GM18499 (cell line): ENCODE measurements around the gene SUPT5H.

Experiments used
- ATAC-seq: cut with Tn5 transposase; IDR thresholded peaks from one replicate; pipeline ENCODE4 v1.9.1; 2021; ENCODE audit warnings: moderate number of reproducible peaks; ENCODE audit not compliant: insufficient read depth, unreplicated experiment

SUPT5H gene

GRCh38 chr19:39408392-39409207, 36.8 kb upstream of the SUPT5H start:
- ATAC-seq, result no peak

- ATAC-seq, result no peak
These were observed 36.0 kb upstream of the SUPT5H start for GRCh38 chr19:39409208-39410016.

GRCh38 chr19:39410017-39410830, 35.2 kb upstream of the SUPT5H start:
- ATAC-seq, result no peak

GRCh38 chr19:39410831-39411080, 34.6 kb upstream of the SUPT5H start:
- ATAC-seq, result no peak

GRCh38 chr19:39411081-39411831, 34.1 kb upstream of the SUPT5H start:
- ATAC-seq, result no peak

- peak; percentile 28 for ATAC-seq
These were observed 33.6 kb upstream of the SUPT5H start for GRCh38 chr19:39411832-39412099.

- peak; percentile 38 for ATAC-seq
These were observed 33.1 kb upstream of the SUPT5H start, which contains the start of gene PLEKHG2 for GRCh38 chr19:39412100-39412866. TSS of gene PLEKHG2 (plus strand) at chr19:39412669. CDS start at chr19:39414087, 1,418 bp downstream.

GRCh38 chr19:39412867-39413271, 32.5 kb upstream of the SUPT5H start:
- ATAC-seq, result no peak

- ATAC-seq, result no peak
These were observed 32.0 kb upstream of the SUPT5H start for GRCh38 chr19:39413272-39413910.

- ATAC-seq, result no peak
These were observed 31.3 kb upstream of the SUPT5H start for GRCh38 chr19:39413911-39414608.

- no peak for ATAC-seq
These were observed 30.0 kb upstream of the SUPT5H start for GRCh38 chr19:39415111-39416046.

- ATAC-seq, result no peak
These were observed 28.9 kb upstream of the SUPT5H start for GRCh38 chr19:39416152-39417120.

GRCh38 chr19:39417463-39418181, 27.8 kb upstream of the SUPT5H start:
- ATAC-seq, result no peak

- no peak for ATAC-seq
These were observed 26.4 kb upstream of the SUPT5H start for GRCh38 chr19:39419003-39419402.

GRCh38 chr19:39420769-39421168, 24.6 kb upstream of the SUPT5H start:
- no peak for ATAC-seq

GRCh38 chr19:39422020-39422419, 23.4 kb upstream of the SUPT5H start:
- no peak for ATAC-seq
